ENCODE measurements around the gene ALKAL2. TPM values are rescaled to one million over a fixed set of nuclear protein-coding genes. Genes with fewer than 3 reads are reported as not detected.

ALKAL2 gene
- total RNA-seq, 4 donors from 2014 or later, result 1.6 to 9.1 (median 3.6) TPM; not detected in 1

DNA sequence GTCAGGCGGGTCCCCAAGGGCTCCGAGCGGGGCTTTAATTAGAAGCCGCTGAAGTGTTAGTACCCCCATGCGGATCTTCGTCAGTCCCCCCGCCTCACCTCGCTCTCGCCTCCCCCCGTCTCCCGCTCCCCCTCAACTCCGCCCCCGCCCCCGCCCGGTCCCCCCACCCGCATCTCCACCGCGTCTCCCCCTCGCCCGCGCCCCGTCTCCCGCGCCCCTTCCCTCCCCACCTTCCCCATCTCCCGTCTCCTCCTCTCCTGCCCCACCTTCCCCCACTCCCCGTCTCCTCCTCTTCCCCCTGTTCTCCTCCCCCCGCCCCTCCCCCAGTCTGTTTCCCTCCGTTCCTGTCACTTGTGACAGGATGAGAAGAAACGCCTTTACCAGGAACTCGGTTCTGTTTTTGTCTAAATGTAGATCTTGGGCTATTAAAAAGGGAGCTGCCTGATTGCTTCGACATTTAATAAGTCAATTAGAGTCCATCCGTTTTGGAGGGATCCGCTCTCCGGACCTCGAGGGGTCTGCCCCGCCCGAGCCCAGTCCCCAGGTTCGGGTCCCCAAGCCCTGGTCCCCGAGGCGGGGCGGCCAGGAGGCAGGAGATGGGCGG, 969 bp upstream of the ALKAL2 start:
- H3K36me3 ChIP-seq, result no peaks in the 10 kb centered on the region
- peak overlapping the region; percentile 33 to 72 (median 49) for H3K4me3 ChIP-seq
- TF ChIP-seq POLR2A (IDR thresholded peaks at IDR 0.05), result no peak
- TF ChIP-seq, protein P1, sequence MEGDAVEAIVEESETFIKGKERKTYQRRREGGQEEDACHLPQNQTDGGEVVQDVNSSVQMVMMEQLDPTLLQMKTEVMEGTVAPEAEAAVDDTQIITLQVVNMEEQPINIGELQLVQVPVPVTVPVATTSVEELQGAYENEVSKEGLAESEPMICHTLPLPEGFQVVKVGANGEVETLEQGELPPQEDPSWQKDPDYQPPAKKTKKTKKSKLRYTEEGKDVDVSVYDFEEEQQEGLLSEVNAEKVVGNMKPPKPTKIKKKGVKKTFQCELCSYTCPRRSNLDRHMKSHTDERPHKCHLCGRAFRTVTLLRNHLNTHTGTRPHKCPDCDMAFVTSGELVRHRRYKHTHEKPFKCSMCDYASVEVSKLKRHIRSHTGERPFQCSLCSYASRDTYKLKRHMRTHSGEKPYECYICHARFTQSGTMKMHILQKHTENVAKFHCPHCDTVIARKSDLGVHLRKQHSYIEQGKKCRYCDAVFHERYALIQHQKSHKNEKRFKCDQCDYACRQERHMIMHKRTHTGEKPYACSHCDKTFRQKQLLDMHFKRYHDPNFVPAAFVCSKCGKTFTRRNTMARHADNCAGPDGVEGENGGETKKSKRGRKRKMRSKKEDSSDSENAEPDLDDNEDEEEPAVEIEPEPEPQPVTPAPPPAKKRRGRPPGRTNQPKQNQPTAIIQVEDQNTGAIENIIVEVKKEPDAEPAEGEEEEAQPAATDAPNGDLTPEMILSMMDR (IDR thresholded peaks at IDR 0.05), result no peak
- H3K27me3 ChIP-seq, result peaks cover 0 to 4% of the 10 kb centered on the region in 2 donors
- peaks cover 0 to 39% (median 10%) of the 10 kb centered on the region in 4 donors for H3K4me1 ChIP-seq
- H3K27ac ChIP-seq, result peak overlapping the region in 2 of 4 donors; percentile 23 to 33
- H3K9me3 ChIP-seq, result no peaks in the 10 kb centered on the region
- no peak for DNase-seq

DNA sequence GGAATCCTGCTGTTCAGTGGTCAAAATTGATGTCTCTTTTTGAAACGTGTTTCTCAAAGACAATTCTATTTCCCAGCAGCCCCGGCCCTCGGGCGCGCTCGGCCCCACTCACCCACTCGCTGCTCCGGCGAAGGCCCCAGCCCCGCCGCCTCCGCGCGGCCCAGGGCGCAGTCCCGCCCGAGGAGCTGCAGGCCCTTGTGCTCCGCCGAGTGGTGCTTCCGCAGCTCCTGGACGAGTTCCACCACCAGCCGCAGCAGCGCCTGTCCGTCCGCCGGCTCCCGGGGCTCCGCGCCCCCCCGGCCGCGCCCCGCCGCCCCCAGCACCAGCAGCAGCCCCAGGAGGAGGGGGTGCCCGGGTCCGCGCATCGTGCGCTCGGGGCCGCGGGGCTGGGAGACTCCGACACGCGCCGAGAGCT, 413 bp downstream of the ALKAL2 start:
- TF ChIP-seq POLR2A (IDR thresholded peaks at IDR 0.05), result no peak
- TF ChIP-seq, protein P1 (IDR thresholded peaks at IDR 0.05), result no peak
- Histone ChIP-seq H3K27ac (peak overlapping the region; percentile 7 to 33 (median 12)), H3K27me3 (peaks cover 0 to 4% of the 10 kb centered on the region in 2 donors), H3K4me3 (peak overlapping the region; percentile 33 to 72 (median 49)), H3K4me1 (peaks cover 0 to 39% (median 10%) of the 10 kb centered on the region in 4 donors), H3K9me3 (no peaks in the 10 kb centered on the region), H3K36me3 (no peaks in the 10 kb centered on the region)
- no peak for DNase-seq

DNA sequence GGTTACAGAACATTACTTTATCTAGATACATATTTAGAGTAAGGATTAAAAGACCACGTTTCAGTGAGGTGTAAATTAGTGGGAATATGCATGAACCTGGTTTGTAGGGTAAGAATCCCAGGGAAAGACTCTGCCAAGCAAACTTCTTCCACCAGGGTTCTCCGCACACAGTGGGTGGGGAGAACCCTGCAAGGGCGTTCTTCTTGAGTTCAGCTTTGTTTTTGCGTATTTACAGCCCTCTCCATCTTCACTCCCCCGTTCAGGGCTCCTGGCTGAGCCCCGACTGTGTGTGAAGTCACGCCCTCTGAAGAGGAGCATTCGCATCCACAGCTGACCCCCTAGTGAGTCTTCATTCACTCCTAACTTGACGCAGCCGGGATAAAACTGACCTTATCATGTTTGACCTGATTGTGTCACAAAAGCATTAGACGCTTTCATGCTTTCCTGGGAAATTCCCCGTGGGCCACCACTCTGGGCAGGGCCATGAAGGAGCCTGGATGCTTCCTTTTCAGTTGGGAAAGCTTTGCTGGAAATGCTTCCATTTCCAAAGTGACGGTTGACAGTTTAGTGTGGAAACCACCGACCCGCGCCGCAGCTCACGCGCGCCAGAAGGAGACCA, 1.0 kb downstream of the ALKAL2 start:
- peaks cover 0 to 5% (median 0%) of the 10 kb centered on the region in 3 donors for H3K36me3 ChIP-seq
- peaks cover 0 to 39% (median 10%) of the 10 kb centered on the region in 4 donors for H3K4me1 ChIP-seq
- H3K4me3 ChIP-seq, result peak overlapping the region in 2 of 4 donors; percentile 62 to 72
- peaks cover 0 to 4% of the 10 kb centered on the region in 2 donors for H3K27me3 ChIP-seq
- peak overlapping the region in 1 of 4 donors; percentile 7 for H3K27ac ChIP-seq
- TF ChIP-seq, protein P1 (IDR thresholded peaks at IDR 0.05), result peak in 2 of 6 experiments; percentile 10 to 14
- TF ChIP-seq POLR2A (IDR thresholded peaks at IDR 0.05), result no peak
- H3K9me3 ChIP-seq, result no peaks in the 10 kb centered on the region
- DNase-seq, result no peak

GRCh38 chr2:286035-286434, 1.9 kb downstream of the ALKAL2 start:
- Histone ChIP-seq H3K36me3 (peaks cover 0 to 13% (median 0%) of the 10 kb centered on the region in 3 donors), H3K9me3 (no peaks in the 10 kb centered on the region), H3K4me3 (peak overlapping the region in 2 of 4 donors; percentile 62 to 72), H3K4me1 (peaks cover 0 to 39% (median 10%) of the 10 kb centered on the region in 4 donors), H3K27me3 (peaks cover 0 to 4% of the 10 kb centered on the region in 2 donors), H3K27ac (peak overlapping the region in 2 of 4 donors; percentile 1 to 32)
- TF ChIP-seq, protein P1 (IDR thresholded peaks at IDR 0.05), result no peak
- peak in 1 of 2 donors; percentile 7 for TF ChIP-seq POLR2A (IDR thresholded peaks at IDR 0.05)
- DNase-seq, result no peak

- Histone ChIP-seq H3K27me3 (peaks cover 0 to 4% of the 10 kb centered on the region in 2 donors), H3K36me3 (peaks cover 0 to 18% (median 0%) of the 10 kb centered on the region in 3 donors), H3K9me3 (no peaks in the 10 kb centered on the region), H3K4me1 (peaks cover 0 to 39% (median 10%) of the 10 kb centered on the region in 4 donors), H3K27ac (peak overlapping the region in 2 of 4 donors; percentile 1 to 32), H3K4me3 (no peak overlapping the region)
- DNase-seq, result no peak
- TF ChIP-seq, protein P1 (IDR thresholded peaks at IDR 0.05), result no peak
- no peak for TF ChIP-seq POLR2A (IDR thresholded peaks at IDR 0.05)
Measured at GRCh38 chr2:285531-285930, 2.4 kb downstream of the ALKAL2 start.
